ENCODE results near the gene TMC4.
"Not testable (repeated sequence)": the region's sequence is repeated elsewhere in the genome, so short reads cannot be mapped to it uniquely, and the experiment has no call there.

DNA sequence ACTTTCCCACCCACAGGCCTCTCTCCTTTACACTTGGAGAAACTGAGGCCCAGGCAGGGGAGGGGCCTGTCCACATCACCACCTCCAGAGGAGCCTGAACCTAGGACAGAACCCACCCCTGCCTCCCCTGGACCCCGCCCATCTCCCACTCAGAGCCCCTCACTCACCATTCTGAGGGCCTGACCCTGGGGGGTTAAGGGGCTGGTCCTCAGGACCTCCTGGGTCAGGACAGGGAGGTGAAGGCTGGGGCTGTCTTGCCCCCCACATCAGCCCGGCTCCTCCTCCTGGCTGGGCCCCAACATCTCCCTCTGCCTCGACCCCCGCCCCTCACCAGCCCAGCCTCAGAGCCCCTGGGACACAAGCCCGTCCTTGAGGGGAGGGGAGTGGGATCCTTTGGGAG lies 46.7 kb upstream of the TMC4 start:
- TF ChIP-seq, protein P1, sequence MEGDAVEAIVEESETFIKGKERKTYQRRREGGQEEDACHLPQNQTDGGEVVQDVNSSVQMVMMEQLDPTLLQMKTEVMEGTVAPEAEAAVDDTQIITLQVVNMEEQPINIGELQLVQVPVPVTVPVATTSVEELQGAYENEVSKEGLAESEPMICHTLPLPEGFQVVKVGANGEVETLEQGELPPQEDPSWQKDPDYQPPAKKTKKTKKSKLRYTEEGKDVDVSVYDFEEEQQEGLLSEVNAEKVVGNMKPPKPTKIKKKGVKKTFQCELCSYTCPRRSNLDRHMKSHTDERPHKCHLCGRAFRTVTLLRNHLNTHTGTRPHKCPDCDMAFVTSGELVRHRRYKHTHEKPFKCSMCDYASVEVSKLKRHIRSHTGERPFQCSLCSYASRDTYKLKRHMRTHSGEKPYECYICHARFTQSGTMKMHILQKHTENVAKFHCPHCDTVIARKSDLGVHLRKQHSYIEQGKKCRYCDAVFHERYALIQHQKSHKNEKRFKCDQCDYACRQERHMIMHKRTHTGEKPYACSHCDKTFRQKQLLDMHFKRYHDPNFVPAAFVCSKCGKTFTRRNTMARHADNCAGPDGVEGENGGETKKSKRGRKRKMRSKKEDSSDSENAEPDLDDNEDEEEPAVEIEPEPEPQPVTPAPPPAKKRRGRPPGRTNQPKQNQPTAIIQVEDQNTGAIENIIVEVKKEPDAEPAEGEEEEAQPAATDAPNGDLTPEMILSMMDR (IDR thresholded peaks at IDR 0.05; ENCODE audit: borderline replicate concordance, extremely low read depth, low read length, poor library complexity, severe bottlenecking): not testable (repeated sequence)
- TF ChIP-seq EZH2 (IDR thresholded peaks at IDR 0.05; ENCODE audit: borderline replicate concordance, low read depth, low read length, severe bottlenecking): not testable (repeated sequence)
